CD4-positive, alpha-beta T cell treated with Interleukin-12 subunit alpha and Interleukin-12 subunit beta, for 1 hour (primary cell): ENCODE results near the gene CPEB1.
"Not testable (repeated sequence)": the region's sequence is repeated elsewhere in the genome, so short reads cannot be mapped to it uniquely, and the experiment has no call there.

ENCODE experiments used
- DNase-seq: peaks from one replicate; pipeline ENCODE4 v3.0.0-alpha.2; 2020

Gene CPEB1

DNA sequence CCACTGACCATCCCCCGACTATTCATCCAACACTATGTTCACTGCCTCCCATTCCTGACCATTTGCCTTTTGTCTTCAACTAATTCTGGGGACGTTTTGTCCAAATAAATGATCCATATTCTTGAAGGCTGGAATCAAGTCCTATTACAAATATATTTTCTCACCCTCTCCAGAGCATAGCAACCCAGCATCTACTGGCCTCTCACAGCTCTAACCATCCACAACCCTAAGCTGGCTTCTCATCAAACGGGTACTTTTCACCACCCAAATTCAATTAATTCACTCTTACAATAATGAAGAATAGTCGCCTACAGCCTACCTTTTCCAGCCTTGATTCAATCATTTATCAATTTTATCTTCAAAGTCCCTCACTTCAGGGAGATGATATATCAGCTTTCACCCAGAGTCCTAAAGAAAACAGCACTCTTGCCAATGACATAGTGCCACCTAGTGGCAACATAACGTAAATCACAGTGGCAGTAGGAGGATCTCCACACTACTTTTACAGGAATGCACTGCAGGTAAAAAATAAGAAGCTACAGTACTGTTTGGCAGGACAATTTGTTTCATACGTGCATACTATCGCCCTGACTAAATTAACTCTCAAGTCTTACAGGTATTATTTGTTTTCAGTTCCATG is 144.3 kb downstream of the CPEB1 start:
- peak; percentile 47 for DNase-seq

DNA sequence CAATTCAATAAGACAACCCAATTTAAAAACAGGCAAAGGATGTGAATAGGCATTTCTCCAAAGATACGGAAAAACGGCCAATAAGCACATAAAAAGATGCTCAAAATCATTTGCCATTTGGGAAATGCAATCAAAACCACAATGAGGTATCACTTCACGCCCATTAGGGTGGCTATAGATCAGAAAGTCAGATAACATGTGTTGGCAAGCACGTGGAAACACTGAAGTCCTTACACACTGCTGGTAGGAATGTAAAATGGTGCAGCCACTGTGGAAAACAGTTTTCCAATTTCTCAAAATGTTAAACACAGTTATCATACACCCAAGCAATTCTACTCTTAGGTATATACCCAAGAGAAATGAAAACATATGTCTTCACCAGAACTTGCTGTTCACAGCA is 146.4 kb downstream of the CPEB1 start:
- DNase-seq = not testable (repeated sequence)

DNA sequence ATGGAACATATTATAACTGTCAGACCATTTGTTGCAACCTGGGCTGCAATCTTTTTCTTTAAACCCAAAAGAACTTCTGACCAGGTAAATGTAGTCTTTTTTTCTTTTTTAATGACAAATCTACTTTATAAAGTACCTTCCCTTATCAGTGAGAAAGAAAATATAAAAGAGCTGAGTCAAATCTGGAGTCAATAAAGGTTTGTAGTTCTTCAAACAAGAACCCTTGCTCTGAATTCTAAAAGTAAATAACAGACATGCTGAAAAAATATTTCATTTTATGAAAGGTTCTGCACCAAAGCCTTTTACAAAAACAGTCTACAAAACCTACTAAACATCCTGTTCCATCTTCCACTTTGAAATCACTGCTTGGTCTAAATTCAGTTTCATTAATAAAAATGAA is 149.2 kb downstream of the CPEB1 start:
- DNase-seq = not testable (repeated sequence)
